ENCODE measurements around the gene PXDC1. TPM values are rescaled to one million over a fixed set of nuclear protein-coding genes. Genes with fewer than 3 reads are reported as not detected.

The PXDC1 gene
- total RNA-seq, 4 donors from 2014 or later: 106 to 205 (median 122) TPM

DNA sequence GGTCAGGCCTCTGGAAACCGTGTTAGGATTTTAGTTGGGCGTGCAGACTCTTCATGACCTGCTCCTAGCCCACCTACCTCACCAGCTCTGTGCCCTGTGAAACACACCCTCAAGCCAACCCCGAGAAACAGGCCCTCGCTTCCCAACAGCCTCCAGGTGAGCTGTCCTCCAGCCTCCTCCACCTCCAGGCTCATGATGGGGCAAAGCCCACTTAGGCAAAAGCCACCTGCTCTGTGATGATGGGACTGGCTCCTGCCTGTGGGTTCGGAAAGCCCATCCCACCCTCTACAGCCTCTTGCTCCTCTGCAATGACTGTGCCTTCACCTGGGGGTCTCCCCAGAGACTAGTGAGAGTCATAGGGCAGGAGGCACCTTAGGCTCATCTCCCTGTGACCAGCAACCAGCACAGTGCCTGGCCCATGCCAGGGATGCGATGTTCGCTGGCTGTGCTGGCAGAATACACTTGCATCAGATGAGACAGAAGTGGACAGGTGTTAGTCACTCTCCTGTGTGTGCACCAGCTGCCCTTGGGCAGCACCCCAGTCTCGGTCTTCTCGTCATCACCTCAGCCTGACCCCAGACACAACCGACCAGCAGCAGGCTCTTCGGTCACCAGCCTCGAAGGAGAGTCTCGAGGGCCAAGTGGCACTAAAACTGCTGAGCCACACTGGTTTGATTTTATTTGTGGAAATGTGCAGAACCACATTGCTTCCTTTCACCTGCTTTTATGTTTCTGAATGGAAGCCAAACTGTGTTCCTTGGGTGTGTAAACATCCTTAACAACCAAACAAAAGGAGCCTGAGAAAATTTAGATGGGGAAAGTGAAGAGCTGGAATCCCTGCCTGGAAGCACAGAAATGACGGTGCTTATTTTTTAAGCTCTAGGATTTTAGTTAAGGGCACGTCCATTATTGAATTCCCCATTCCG, 10.7 kb downstream of the PXDC1 start:
- TF ChIP-seq CTCF (IDR thresholded peaks at IDR 0.05): no peak
- ATAC-seq (ENCODE audit: low FRiP score) (no peak), DNase-seq (ENCODE audit: low spot score) (no peak)

DNA sequence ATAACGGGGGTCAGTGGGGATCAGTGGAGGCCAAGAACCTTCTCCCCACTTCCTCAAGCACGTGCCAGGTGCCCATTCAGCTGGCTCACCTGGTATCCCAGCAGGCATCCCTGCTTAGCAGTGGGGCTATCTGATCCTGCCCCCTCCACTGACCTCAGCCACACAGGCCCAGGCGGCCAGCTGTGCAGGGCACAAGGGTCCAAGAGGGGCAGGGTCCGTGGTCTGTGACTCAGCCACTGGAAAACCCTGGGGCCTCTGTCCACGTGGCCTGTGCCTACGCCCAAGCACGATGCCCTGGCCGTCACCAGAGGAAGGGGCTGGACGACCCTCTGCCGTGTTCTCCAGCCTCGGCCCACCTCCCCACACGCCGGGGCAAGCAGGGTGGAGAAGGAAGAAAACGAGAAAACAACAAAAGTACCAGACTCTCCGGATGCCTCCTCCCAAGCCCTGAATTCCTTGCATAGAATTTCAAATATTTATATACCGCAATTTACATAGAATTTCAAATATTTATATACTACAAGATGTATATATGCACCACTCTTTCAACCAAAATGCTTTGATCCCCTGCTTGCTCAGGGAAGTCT, 12.1 kb downstream of the PXDC1 start:
- DNase-seq (ENCODE audit: low spot score): no peak

GRCh38 chr6:3738381-3739131, 13.0 kb downstream of the PXDC1 start:
- ATAC-seq (ENCODE audit: low FRiP score) (no peak), DNase-seq (ENCODE audit: low spot score) (no peak)
- no peak for TF ChIP-seq CTCF (IDR thresholded peaks at IDR 0.05)

More for the DNA sequence above, 12.1 kb downstream of the PXDC1 start:
- no peak for TF ChIP-seq CTCF (IDR thresholded peaks at IDR 0.05)
- no peak for ATAC-seq (ENCODE audit: low FRiP score)

DNA sequence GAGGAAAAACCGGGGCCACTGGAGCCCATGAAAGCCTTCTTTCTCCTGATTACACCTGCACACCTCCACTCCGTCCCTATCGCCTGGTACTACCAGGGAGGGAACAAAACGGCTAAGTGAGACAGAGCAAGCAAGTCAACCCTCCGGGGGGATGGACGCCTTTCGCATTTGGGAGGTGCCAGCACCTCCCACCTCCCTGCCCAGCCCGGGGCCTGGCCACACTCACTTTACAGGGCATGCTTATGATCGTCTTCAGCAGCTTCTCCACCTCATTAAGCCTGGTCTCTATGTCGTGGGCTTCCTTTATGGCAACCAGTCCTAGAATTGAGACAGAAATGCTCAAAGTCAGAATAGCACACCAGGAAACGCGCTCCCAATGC, 13.7 kb downstream of the PXDC1 start:
- no peak for DNase-seq (ENCODE audit: low spot score)
- no peak for TF ChIP-seq CTCF (IDR thresholded peaks at IDR 0.05)
- ATAC-seq (ENCODE audit: low FRiP score): no peak

DNA sequence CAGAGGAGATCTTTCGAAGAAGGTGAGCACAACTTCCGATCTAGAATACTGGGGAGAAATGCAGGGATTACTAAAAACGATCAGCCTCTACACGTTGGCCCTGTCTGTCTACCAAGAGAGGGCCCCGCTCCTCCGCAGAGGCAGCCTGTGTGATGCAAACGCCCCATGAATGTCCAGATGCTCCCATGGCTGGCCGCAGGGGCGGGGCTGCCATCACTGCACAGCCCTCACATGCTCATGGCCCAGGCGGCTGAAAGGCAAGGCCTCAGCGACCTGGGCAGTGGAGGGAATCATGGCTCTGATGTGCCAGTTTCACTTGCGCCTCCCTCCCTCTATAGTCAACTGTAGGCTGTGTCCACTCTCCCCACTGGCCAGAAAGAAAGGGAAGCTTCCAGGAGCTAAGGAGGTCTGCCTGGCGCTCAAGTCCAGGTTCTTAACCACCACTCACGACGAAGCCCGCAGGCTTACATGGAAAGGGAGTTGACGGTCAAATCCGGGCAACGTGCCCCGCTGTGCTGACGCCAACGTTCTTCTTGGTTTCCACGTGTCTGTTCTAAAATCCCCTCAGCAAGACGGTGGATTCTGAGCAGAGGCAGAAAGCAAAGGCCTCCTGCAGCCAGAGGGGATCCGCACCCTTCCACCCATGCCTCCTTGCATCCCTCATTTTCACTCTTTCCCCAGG, 14.2 kb downstream of the PXDC1 start:
- no peak for ATAC-seq (ENCODE audit: low FRiP score)
- no peak for DNase-seq (ENCODE audit: low spot score)
- TF ChIP-seq CTCF (IDR thresholded peaks at IDR 0.05): no peak

GRCh38 chr6:3735029-3735605, 16.4 kb downstream of the PXDC1 start:
- no peak for ATAC-seq (ENCODE audit: low FRiP score)
- DNase-seq (ENCODE audit: low spot score): no peak
- no peak for TF ChIP-seq CTCF (IDR thresholded peaks at IDR 0.05)

Measured in omental fat pad (tissue), 4 donors.